ENCODE data around the gene ARHGAP21.

DNA sequence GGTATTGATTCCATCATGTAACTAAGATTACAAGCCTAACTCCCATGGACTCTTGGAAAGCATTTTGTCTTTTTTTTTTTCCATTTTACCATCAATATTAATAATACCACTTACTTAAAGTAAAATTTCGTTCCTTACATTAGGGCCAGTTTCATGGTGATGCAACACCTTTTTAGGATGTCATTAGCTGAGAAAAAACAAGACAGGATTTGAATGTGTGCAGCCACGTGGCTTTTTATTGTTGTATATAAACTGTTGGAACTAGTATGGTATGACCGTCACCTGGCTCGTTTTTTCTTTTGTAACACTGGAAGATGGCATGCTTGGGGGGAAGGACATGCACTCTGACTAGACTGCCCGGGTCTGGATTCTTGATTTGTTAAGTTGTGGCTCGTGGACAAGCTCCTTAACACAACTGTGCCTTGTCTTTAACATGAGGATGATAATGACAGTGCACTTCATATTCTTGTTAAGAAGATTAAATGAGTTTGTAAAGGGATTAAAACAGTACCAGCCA is 42.1 kb downstream of the ARHGAP21 start:
- no peak for TF ChIP-seq EZH2 (IDR thresholded peaks at IDR 0.05; ENCODE audit: borderline replicate concordance, insufficient read depth, low read length, poor library complexity, severe bottlenecking)
- TF ChIP-seq RAD21 (conservative IDR thresholded peaks at IDR 0.05) = no peak
- TF ChIP-seq POLR2AphosphoS5 (IDR thresholded peaks at IDR 0.05) = no peak
- TF ChIP-seq, protein P1, sequence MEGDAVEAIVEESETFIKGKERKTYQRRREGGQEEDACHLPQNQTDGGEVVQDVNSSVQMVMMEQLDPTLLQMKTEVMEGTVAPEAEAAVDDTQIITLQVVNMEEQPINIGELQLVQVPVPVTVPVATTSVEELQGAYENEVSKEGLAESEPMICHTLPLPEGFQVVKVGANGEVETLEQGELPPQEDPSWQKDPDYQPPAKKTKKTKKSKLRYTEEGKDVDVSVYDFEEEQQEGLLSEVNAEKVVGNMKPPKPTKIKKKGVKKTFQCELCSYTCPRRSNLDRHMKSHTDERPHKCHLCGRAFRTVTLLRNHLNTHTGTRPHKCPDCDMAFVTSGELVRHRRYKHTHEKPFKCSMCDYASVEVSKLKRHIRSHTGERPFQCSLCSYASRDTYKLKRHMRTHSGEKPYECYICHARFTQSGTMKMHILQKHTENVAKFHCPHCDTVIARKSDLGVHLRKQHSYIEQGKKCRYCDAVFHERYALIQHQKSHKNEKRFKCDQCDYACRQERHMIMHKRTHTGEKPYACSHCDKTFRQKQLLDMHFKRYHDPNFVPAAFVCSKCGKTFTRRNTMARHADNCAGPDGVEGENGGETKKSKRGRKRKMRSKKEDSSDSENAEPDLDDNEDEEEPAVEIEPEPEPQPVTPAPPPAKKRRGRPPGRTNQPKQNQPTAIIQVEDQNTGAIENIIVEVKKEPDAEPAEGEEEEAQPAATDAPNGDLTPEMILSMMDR (IDR thresholded peaks at IDR 0.05; ENCODE audit: poor library complexity, severe bottlenecking) = no peak
- no peak for TF ChIP-seq EP300 (conservative IDR thresholded peaks at IDR 0.05; ENCODE audit: poor library complexity, severe bottlenecking)
- no peak for TF ChIP-seq TAF1 (IDR thresholded peaks at IDR 0.05; ENCODE audit: low read depth)
- no peak for TF ChIP-seq SMC3 (conservative IDR thresholded peaks at IDR 0.05; ENCODE audit: poor library complexity)
- TF ChIP-seq, protein P2, sequence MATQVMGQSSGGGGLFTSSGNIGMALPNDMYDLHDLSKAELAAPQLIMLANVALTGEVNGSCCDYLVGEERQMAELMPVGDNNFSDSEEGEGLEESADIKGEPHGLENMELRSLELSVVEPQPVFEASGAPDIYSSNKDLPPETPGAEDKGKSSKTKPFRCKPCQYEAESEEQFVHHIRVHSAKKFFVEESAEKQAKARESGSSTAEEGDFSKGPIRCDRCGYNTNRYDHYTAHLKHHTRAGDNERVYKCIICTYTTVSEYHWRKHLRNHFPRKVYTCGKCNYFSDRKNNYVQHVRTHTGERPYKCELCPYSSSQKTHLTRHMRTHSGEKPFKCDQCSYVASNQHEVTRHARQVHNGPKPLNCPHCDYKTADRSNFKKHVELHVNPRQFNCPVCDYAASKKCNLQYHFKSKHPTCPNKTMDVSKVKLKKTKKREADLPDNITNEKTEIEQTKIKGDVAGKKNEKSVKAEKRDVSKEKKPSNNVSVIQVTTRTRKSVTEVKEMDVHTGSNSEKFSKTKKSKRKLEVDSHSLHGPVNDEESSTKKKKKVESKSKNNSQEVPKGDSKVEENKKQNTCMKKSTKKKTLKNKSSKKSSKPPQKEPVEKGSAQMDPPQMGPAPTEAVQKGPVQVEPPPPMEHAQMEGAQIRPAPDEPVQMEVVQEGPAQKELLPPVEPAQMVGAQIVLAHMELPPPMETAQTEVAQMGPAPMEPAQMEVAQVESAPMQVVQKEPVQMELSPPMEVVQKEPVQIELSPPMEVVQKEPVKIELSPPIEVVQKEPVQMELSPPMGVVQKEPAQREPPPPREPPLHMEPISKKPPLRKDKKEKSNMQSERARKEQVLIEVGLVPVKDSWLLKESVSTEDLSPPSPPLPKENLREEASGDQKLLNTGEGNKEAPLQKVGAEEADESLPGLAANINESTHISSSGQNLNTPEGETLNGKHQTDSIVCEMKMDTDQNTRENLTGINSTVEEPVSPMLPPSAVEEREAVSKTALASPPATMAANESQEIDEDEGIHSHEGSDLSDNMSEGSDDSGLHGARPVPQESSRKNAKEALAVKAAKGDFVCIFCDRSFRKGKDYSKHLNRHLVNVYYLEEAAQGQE (IDR thresholded peaks at IDR 0.05; ENCODE audit: borderline replicate concordance) = no peak
- TF ChIP-seq MXI1 (conservative IDR thresholded peaks at IDR 0.05; ENCODE audit: poor library complexity, severe bottlenecking) = no peak

Measured in neural cell (in vitro differentiated cells).